GM23338 (cell line): ENCODE measurements around the gene CNNM1. TPM values are rescaled to one million over a fixed set of nuclear protein-coding genes. Genes with fewer than 3 reads are reported as not detected.

Source experiments
- ATAC-seq: fragments of 200-7000 bp; cut with Tn5 transposase; 3 replicates; pipeline ENCODE4 v1.9.1; 2020
- DNase-seq: peaks from one replicate; pipeline ENCODE4 v3.0.0-alpha.2; 2015; ENCODE audit warnings: low spot score
- H2AFZ ChIP-seq: fragments of 200-600 bp; sonication (generic); 2 replicates; pipeline ENCODE4 v1.8.0; 2016; ENCODE audit warnings: antibody characterized with exemption, mild to moderate bottlenecking, moderate library complexity
- H3F3A ChIP-seq: fragments of 200-600 bp; sonication (generic); replicated peaks from 2 replicates; pipeline ENCODE4 v1.8.0; 2017; ENCODE audit warnings: antibody characterized with exemption, mixed run types, low read depth
- H3K27ac ChIP-seq: fragments of 200-600 bp; sonication (generic); 2 replicates; pipeline ENCODE4 v1.6.1; 2016; ENCODE audit warnings: low read depth
- H3K27me3 ChIP-seq: fragments of 200-600 bp; sonication (generic); 2 replicates; pipeline ENCODE4 v1.8.0; 2016; ENCODE audit warnings: mild to moderate bottlenecking, mixed run types, moderate library complexity; ENCODE audit not compliant: insufficient read depth
- H3K36me3 ChIP-seq: fragments of 200-600 bp; sonication (generic); 2 replicates; pipeline ENCODE4 v1.8.0; 2016; ENCODE audit warnings: mild to moderate bottlenecking; ENCODE audit not compliant: insufficient read depth
- H3K4me1 ChIP-seq: fragments of 200-600 bp; sonication (generic); 2 replicates; pipeline ENCODE4 v1.8.0; 2016; ENCODE audit warnings: mild to moderate bottlenecking, moderate library complexity; ENCODE audit not compliant: insufficient read depth
- H3K4me2 ChIP-seq: fragments of 200-600 bp; sonication (generic); 2 replicates; pipeline ENCODE4 v1.7.1; 2017; ENCODE audit warnings: mixed run types
- H3K4me3 ChIP-seq: fragments of 200-600 bp; sonication (generic); 2 replicates; pipeline ENCODE4 v1.6.1; 2016; ENCODE audit warnings: mixed run types
- H3K79me2 ChIP-seq: fragments of 200-600 bp; sonication (generic); replicated peaks from 2 replicates; pipeline ENCODE4 v1.8.0; 2017; ENCODE audit warnings: mild to moderate bottlenecking; ENCODE audit not compliant: insufficient read depth
- H3K9me2 ChIP-seq: fragments of 200-600 bp; sonication (generic); 2 replicates; pipeline ENCODE4 v1.8.0; 2017; ENCODE audit not compliant: insufficient read depth
- H4K20me1 ChIP-seq: fragments of 200-600 bp; sonication (generic); replicated peaks from 2 replicates; pipeline ENCODE4 v1.8.0; 2017; ENCODE audit warnings: mild to moderate bottlenecking; ENCODE audit not compliant: insufficient read depth
- H3K27ac Mint-ChIP-seq: 2 replicates; pipeline ENCODE4 v1.8.0; 2020; ENCODE audit warnings: inconsistent platforms, mild to moderate bottlenecking, moderate library complexity, mixed read lengths
- H3K27me3 Mint-ChIP-seq: 3 replicates; pipeline ENCODE4 v1.8.0; 2022; ENCODE audit warnings: low read depth, mild to moderate bottlenecking, moderate library complexity, mixed read lengths, inconsistent platforms; ENCODE audit not compliant: insufficient read depth, poor library complexity
- H3K36me3 Mint-ChIP-seq: 3 replicates; pipeline ENCODE4 v1.8.0; 2021; ENCODE audit warnings: low read depth, mild to moderate bottlenecking, inconsistent platforms, moderate library complexity, mixed read lengths
- H3K4me1 Mint-ChIP-seq: 3 replicates; pipeline ENCODE4 v1.8.0; 2020; ENCODE audit warnings: mild to moderate bottlenecking, inconsistent platforms, mixed read lengths
- H3K4me3 Mint-ChIP-seq: 3 replicates; pipeline ENCODE4 v1.8.0; 2021; ENCODE audit warnings: moderate library complexity, mild to moderate bottlenecking, inconsistent platforms, mixed read lengths
- H3K9me3 Mint-ChIP-seq: 3 replicates; pipeline ENCODE4 v1.8.0; 2020; ENCODE audit warnings: moderate library complexity, mild to moderate bottlenecking, inconsistent platforms, mixed read lengths
- CREB1 ChIP-seq: fragments of 250-450 bp; sonication (Bioruptor Pico); IDR thresholded peaks from 2 replicates; pipeline ENCODE4 v1.5.0; 2020; ENCODE audit warnings: low read depth, mild to moderate bottlenecking, moderate library complexity
- EZH2 ChIP-seq: fragments of 200-600 bp; sonication (generic); IDR thresholded peaks from one replicate; pipeline ENCODE4 v1.8.0; 2017; ENCODE audit warnings: antibody characterized with exemption, mild to moderate bottlenecking, low read depth; ENCODE audit not compliant: unreplicated experiment
- EZH2phosphoT487 ChIP-seq: fragments of 200-600 bp; sonication (generic); IDR thresholded peaks from one replicate; pipeline ENCODE4 v1.8.1; 2018; ENCODE audit warnings: antibody characterized with exemption; ENCODE audit not compliant: unreplicated experiment
- JUNB ChIP-seq: IDR thresholded peaks from one replicate; pipeline ENCODE4 v1.6.1; 2016; ENCODE audit warnings: antibody characterized with exemption; ENCODE audit not compliant: unreplicated experiment
- NANOG ChIP-seq: IDR thresholded peaks from 2 replicates; pipeline ENCODE4 v1.6.1; 2016; ENCODE audit warnings: antibody characterized with exemption, borderline replicate concordance
- POLR2AphosphoS5 ChIP-seq: IDR thresholded peaks from 2 replicates; pipeline ENCODE4 v1.6.1; 2016; ENCODE audit warnings: antibody characterized with exemption, low read depth
- STAT1 ChIP-seq: IDR thresholded peaks from one replicate; pipeline ENCODE4 v1.6.1; 2016; ENCODE audit warnings: antibody characterized with exemption; ENCODE audit not compliant: unreplicated experiment
- ZNF114 ChIP-seq: fragments of 250-450 bp; sonication (Bioruptor Pico); IDR thresholded peaks from 2 replicates; pipeline ENCODE4 v1.5.0; 2020; ENCODE audit warnings: mild to moderate bottlenecking, moderate library complexity
- ZNF331 ChIP-seq: fragments of 250-450 bp; sonication (Bioruptor Pico); IDR thresholded peaks from 2 replicates; pipeline ENCODE4 v1.5.0; 2020; ENCODE audit warnings: low read depth, mild to moderate bottlenecking, moderate library complexity
- polyA plus RNA-seq: library from polyadenylated mRNA; unstranded; fragments of >200 nt; fragmentation: Nextera tagmentation; extraction: Ambion mirVana; gene quantifications from 2 replicates; pipeline ENCODE4 v1.2.1, GENCODE V29; 2016
- total RNA-seq: library from RNA; depleted of rRNA; stranded (reverse); fragments of >200 nt; shearing (Covaris generic); gene quantifications from 2 replicates; pipeline ENCODE4 v1.2.3, GENCODE V29; 2014
- TF ChIP-seq, protein P1 (sequence below): IDR thresholded peaks from one replicate; pipeline ENCODE4 v1.6.1; 2018; ENCODE audit warnings: antibody characterized with exemption; ENCODE audit not compliant: unreplicated experiment
- TF ChIP-seq, protein P2 (sequence below), 2 experiments: fragments of 200-600 bp in 1 of 2; sonication (generic) in 1 of 2; conservative IDR thresholded peaks; 2 replicates each; pipeline versions ENCODE4 v1.5.1 to v1.6.1; 2016 to 2017; ENCODE audit warnings: antibody characterized with exemption in 2 of 2, low read depth in 2 of 2, mild to moderate bottlenecking in 2 of 2, moderate library complexity in 1 of 2
- TF ChIP-seq, protein P3 (sequence below): IDR thresholded peaks from 2 replicates; pipeline ENCODE4 v1.6.1; 2016; ENCODE audit warnings: antibody characterized with exemption

Gene CNNM1
- total and polyA plus RNA-seq, 2 experiments from 2014 or later = 0.52 to 0.90 TPM

DNA sequence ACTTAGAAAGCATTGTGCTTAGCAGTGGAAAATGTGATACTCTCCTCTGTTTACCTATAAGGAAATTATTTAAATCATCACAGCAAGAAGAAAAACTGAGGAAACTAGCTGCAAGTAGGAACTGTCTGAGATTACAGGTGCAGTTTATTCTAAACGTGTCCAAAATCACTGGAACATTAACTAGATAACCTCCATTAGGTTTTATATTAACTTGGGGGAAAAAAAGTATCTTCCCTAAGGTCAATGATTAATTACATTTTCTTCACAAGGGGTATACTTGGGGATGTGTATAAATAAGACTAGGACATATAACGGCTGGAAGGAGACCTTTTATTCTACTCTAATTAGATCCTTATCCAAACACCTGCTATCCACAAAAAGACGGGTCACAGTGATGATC lies 97.5 kb downstream of the CNNM1 start:
- H3K4me3 ChIP-seq = no peak overlapping the region
- H3F3A ChIP-seq = no peaks in the 10 kb centered on the region
- peaks cover 11% of the 10 kb centered on the region for H4K20me1 ChIP-seq
- Mint-ChIP-seq H3K36me3 (no peaks in the 10 kb centered on the region; the same call in none of the 3 replicates), H3K27me3 (peaks cover 7% of the 10 kb centered on the region), H3K4me1 (peaks cover 11% of the 10 kb centered on the region; the same call in 2 of the 3 replicates), H3K27ac (no peak overlapping the region), H3K4me3 (no peak overlapping the region), H3K9me3 (no peaks in the 10 kb centered on the region; the same call in 2 of the 3 replicates)
- peaks cover 6% of the 10 kb centered on the region; the same call in 1 of the 2 replicates for H3K4me1 ChIP-seq
- H3K27me3 ChIP-seq = no peaks in the 10 kb centered on the region
- 0 out of 2 replicates have a peak, but pooled peaks cover 6% of the 10 kb centered on the region for H3K36me3 ChIP-seq
- H3K79me2 ChIP-seq = peaks cover 61% of the 10 kb centered on the region
- no peak overlapping the region for H2AFZ ChIP-seq
- DNase-seq (no peak), ATAC-seq (no peak)
- H3K4me2 ChIP-seq = no peak overlapping the region
- no peak for TF ChIP-seq EZH2phosphoT487
- no peaks in the 10 kb centered on the region for H3K9me2 ChIP-seq
- H3K27ac ChIP-seq = no peak overlapping the region

DNA sequence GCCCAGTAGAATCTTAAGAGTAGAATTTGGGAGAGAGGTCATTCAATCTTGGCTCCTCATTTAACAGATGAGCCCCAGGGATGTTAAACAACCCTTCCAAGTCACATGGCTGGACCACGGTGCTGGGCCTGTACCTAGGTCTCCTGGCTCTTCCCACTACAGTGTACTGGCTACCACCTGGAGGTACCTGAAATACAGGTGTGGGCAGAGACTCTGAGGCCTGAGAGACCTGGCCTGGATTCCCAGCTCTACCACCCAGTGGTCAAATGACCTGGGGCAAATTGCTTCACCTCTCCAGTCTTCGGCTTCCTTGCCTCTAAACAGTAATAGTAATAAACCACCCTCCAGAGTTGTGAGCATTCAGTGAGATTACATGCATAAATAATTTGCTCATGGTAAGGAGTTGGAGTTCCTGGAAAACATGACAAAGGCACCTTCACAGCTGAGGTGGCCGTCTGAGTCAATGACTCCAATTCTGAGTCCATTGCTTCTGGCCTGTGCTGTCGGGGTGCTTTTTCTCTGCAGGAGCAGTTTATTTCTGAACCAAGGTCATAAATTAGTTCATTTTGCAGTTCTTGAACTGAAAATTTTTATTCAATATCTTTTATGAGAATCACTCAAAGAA lies 98.5 kb downstream of the CNNM1 start:
- Mint-ChIP-seq H3K27ac (no peak overlapping the region), H3K36me3 (no peaks in the 10 kb centered on the region; the same call in none of the 3 replicates), H3K27me3 (peaks cover 12% of the 10 kb centered on the region), H3K4me1 (peaks cover 15% of the 10 kb centered on the region), H3K9me3 (no peaks in the 10 kb centered on the region; the same call in 2 of the 3 replicates), H3K4me3 (no peak overlapping the region)
- peaks cover 4% of the 10 kb centered on the region; the same call in 1 of the 2 replicates for H4K20me1 ChIP-seq
- H3K4me3 ChIP-seq = no peak overlapping the region
- H3K4me1 ChIP-seq = peaks cover 6% of the 10 kb centered on the region; the same call in 1 of the 2 replicates
- no peak overlapping the region for H3K27ac ChIP-seq
- ATAC-seq (no peak), DNase-seq (no peak)
- H2AFZ ChIP-seq = no peak overlapping the region
- H3K79me2 ChIP-seq = peaks cover 68% of the 10 kb centered on the region
- H3F3A ChIP-seq = no peaks in the 10 kb centered on the region
- H3K9me2 ChIP-seq = no peaks in the 10 kb centered on the region
- no peak overlapping the region for H3K4me2 ChIP-seq
- H3K27me3 ChIP-seq = no peaks in the 10 kb centered on the region
- H3K36me3 ChIP-seq = 0 out of 2 replicates have a peak, but pooled peaks cover 6% of the 10 kb centered on the region
- TF ChIP-seq, protein P1, sequence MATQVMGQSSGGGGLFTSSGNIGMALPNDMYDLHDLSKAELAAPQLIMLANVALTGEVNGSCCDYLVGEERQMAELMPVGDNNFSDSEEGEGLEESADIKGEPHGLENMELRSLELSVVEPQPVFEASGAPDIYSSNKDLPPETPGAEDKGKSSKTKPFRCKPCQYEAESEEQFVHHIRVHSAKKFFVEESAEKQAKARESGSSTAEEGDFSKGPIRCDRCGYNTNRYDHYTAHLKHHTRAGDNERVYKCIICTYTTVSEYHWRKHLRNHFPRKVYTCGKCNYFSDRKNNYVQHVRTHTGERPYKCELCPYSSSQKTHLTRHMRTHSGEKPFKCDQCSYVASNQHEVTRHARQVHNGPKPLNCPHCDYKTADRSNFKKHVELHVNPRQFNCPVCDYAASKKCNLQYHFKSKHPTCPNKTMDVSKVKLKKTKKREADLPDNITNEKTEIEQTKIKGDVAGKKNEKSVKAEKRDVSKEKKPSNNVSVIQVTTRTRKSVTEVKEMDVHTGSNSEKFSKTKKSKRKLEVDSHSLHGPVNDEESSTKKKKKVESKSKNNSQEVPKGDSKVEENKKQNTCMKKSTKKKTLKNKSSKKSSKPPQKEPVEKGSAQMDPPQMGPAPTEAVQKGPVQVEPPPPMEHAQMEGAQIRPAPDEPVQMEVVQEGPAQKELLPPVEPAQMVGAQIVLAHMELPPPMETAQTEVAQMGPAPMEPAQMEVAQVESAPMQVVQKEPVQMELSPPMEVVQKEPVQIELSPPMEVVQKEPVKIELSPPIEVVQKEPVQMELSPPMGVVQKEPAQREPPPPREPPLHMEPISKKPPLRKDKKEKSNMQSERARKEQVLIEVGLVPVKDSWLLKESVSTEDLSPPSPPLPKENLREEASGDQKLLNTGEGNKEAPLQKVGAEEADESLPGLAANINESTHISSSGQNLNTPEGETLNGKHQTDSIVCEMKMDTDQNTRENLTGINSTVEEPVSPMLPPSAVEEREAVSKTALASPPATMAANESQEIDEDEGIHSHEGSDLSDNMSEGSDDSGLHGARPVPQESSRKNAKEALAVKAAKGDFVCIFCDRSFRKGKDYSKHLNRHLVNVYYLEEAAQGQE = no peak
- no peak for TF ChIP-seq ZNF331
- TF ChIP-seq STAT1 = no peak
- TF ChIP-seq, protein P2, sequence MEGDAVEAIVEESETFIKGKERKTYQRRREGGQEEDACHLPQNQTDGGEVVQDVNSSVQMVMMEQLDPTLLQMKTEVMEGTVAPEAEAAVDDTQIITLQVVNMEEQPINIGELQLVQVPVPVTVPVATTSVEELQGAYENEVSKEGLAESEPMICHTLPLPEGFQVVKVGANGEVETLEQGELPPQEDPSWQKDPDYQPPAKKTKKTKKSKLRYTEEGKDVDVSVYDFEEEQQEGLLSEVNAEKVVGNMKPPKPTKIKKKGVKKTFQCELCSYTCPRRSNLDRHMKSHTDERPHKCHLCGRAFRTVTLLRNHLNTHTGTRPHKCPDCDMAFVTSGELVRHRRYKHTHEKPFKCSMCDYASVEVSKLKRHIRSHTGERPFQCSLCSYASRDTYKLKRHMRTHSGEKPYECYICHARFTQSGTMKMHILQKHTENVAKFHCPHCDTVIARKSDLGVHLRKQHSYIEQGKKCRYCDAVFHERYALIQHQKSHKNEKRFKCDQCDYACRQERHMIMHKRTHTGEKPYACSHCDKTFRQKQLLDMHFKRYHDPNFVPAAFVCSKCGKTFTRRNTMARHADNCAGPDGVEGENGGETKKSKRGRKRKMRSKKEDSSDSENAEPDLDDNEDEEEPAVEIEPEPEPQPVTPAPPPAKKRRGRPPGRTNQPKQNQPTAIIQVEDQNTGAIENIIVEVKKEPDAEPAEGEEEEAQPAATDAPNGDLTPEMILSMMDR (conservative IDR thresholded peaks at IDR 0.05; ENCODE audit: low read depth in 2 of 2) = no peak
- TF ChIP-seq, protein P3, sequence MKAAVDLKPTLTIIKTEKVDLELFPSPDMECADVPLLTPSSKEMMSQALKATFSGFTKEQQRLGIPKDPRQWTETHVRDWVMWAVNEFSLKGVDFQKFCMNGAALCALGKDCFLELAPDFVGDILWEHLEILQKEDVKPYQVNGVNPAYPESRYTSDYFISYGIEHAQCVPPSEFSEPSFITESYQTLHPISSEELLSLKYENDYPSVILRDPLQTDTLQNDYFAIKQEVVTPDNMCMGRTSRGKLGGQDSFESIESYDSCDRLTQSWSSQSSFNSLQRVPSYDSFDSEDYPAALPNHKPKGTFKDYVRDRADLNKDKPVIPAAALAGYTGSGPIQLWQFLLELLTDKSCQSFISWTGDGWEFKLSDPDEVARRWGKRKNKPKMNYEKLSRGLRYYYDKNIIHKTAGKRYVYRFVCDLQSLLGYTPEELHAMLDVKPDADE = no peak
- TF ChIP-seq POLR2AphosphoS5 = no peak
- no peak for TF ChIP-seq CREB1 (CRISPR knock-in tag)
- TF ChIP-seq NANOG = no peak
- no peak for TF ChIP-seq JUNB
- no peak for TF ChIP-seq EZH2phosphoT487
- TF ChIP-seq ZNF114 = no peak
- no peak for TF ChIP-seq EZH2
